ENCODE measurements around the gene NPHP4.

NPHP4 gene

GRCh38 chr1:5947978-5948680 lies 44.1 kb downstream of the NPHP4 start:
- DNase-seq = no peak

GRCh38 chr1:5947071-5947821 lies 45.0 kb downstream of the NPHP4 start:
- no peak for DNase-seq

- no peak for DNase-seq
Measured at GRCh38 chr1:5945445-5945844, 46.8 kb downstream of the NPHP4 start.

GRCh38 chr1:5944843-5945167 lies 47.4 kb downstream of the NPHP4 start:
- DNase-seq = no peak

GRCh38 chr1:5944154-5944842 lies 47.9 kb downstream of the NPHP4 start:
- DNase-seq = no peak

GRCh38 chr1:5943343-5944124 lies 48.7 kb downstream of the NPHP4 start:
- no peak for DNase-seq

- no peak for DNase-seq
Measured at GRCh38 chr1:5941671-5942070, 50.6 kb downstream of the NPHP4 start.

- no peak for DNase-seq
Measured at GRCh38 chr1:5940723-5941407, 51.4 kb downstream of the NPHP4 start.

- DNase-seq = no peak
Measured at GRCh38 chr1:5939271-5940170, 52.7 kb downstream of the NPHP4 start.

GRCh38 chr1:5938101-5938646 lies 54.1 kb downstream of the NPHP4 start:
- DNase-seq = no peak

- no peak for DNase-seq
Measured at GRCh38 chr1:5937373-5937857, 54.8 kb downstream of the NPHP4 start.

- DNase-seq = no peak
Measured at GRCh38 chr1:5936621-5937372, 55.4 kb downstream of the NPHP4 start.

- no peak for DNase-seq
Measured at GRCh38 chr1:5936126-5936525, 56.1 kb downstream of the NPHP4 start.

GRCh38 chr1:5935026-5935425 lies 57.2 kb downstream of the NPHP4 start:
- no peak for DNase-seq

GRCh38 chr1:5934058-5934884 lies 58.0 kb downstream of the NPHP4 start:
- no peak for DNase-seq

GRCh38 chr1:5933676-5934057 lies 58.6 kb downstream of the NPHP4 start:
- no peak for DNase-seq

GRCh38 chr1:5933050-5933449 lies 59.2 kb downstream of the NPHP4 start:
- no peak for DNase-seq

GRCh38 chr1:5928714-5929400 lies 63.4 kb downstream of the NPHP4 start:
- no peak for DNase-seq

Data from stimulated activated CD8-positive, alpha-beta memory T cell treated with anti-CD3 and anti-CD28 coated beads, Interleukin-4, amount 100 ng/mL, for 48 hours (primary cell).